DOHH2 (cell line): ENCODE results near the gene ZNF436.

ENCODE experiments used
- EZH2phosphoT487 ChIP-seq: fragments of 200-600 bp; sonication (generic); IDR thresholded peaks from 2 replicates; pipeline ENCODE4 v1.6.1; 2017; ENCODE audit warnings: borderline replicate concordance, mild to moderate bottlenecking, antibody characterized with exemption, low read length, moderate library complexity, mixed read lengths
- TF ChIP-seq, protein P1 (sequence below): fragments of 200-600 bp; sonication (generic); IDR thresholded peaks from one replicate; pipeline ENCODE4 v1.5.1; 2014; ENCODE audit warnings: antibody characterized with exemption, mild to moderate bottlenecking, low read depth, low read length; ENCODE audit not compliant: poor library complexity, severe bottlenecking

DNA sequence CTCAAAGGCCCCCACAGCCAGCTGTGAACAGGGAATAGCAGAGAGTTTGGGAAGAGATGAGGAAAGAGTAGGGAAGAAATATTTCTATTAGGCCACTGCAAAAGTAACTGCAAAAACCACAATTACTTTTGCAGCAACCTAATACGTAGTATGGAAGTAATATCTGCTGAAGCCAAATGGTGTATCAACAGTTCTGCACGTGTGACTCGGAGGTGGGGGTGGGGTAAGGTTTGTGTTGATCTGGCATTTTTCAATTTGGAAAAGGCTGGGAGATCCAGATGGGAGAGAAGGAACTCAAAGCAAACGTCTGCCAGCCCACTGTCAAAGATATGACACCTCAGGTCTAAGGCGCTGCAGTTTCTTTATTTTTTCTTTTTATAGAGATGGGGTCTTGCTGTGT is 11.1 kb upstream of the ZNF436 start:
- TF ChIP-seq, protein P1, sequence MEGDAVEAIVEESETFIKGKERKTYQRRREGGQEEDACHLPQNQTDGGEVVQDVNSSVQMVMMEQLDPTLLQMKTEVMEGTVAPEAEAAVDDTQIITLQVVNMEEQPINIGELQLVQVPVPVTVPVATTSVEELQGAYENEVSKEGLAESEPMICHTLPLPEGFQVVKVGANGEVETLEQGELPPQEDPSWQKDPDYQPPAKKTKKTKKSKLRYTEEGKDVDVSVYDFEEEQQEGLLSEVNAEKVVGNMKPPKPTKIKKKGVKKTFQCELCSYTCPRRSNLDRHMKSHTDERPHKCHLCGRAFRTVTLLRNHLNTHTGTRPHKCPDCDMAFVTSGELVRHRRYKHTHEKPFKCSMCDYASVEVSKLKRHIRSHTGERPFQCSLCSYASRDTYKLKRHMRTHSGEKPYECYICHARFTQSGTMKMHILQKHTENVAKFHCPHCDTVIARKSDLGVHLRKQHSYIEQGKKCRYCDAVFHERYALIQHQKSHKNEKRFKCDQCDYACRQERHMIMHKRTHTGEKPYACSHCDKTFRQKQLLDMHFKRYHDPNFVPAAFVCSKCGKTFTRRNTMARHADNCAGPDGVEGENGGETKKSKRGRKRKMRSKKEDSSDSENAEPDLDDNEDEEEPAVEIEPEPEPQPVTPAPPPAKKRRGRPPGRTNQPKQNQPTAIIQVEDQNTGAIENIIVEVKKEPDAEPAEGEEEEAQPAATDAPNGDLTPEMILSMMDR, result no peak
- no peak for TF ChIP-seq EZH2phosphoT487
